Choroid plexus epithelial cell (primary cell): Measurements from ENCODE around the gene IRF2.

Experiments used
- DNase-seq: peaks from one replicate; pipeline ENCODE4 v3.0.0-alpha.2; 2010; ENCODE audit warnings: low read depth
- H3K4me3 ChIP-seq: 2 replicates; pipeline ENCODE4 v1.5.1; 2011; ENCODE audit warnings: low read depth, mild to moderate bottlenecking, control low read depth, low read length, moderate library complexity
- TF ChIP-seq, protein P1 (sequence below): conservative IDR thresholded peaks from 2 replicates; pipeline ENCODE4 v1.5.1; 2011; ENCODE audit warnings: low read depth, mild to moderate bottlenecking, control low read depth, inconsistent platforms, low read length, moderate library complexity

Gene IRF2

DNA sequence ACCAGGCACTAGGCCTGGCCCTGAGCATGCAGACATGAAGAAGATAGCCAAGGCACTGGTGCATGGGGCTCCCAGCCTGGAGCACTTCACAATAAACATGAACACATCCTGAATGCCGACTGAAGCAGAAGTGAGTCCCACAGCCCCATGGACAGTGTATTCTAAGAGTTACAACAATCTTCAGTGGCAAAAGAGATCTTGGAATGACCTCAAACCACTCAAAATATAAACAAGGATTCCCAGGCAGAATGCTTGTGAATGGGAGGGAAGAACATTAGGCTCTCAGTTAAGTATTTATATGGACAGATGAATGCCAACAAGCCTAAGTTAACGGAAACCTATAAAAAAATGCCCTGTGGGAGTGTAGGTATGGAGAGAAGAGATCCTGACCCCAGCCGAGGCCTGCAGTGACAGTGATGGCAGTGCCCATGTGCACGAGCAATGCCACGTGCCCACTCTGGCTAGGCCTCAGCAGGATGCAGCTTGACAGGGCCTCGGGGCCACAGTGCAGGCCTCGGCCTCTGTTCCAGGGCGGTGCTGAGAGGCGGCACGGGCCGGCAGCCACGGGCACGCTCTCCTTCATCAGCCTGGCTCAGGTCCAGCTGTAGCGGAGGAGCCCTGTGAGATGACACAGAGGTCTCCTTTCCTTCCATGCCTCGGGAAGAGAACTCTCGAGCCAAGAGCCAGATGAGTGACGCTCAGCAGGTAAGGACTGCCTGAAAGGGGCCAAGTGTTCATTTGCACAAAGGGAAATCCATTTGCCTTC, 49.2 kb downstream of the IRF2 start:
- TF ChIP-seq, protein P1, sequence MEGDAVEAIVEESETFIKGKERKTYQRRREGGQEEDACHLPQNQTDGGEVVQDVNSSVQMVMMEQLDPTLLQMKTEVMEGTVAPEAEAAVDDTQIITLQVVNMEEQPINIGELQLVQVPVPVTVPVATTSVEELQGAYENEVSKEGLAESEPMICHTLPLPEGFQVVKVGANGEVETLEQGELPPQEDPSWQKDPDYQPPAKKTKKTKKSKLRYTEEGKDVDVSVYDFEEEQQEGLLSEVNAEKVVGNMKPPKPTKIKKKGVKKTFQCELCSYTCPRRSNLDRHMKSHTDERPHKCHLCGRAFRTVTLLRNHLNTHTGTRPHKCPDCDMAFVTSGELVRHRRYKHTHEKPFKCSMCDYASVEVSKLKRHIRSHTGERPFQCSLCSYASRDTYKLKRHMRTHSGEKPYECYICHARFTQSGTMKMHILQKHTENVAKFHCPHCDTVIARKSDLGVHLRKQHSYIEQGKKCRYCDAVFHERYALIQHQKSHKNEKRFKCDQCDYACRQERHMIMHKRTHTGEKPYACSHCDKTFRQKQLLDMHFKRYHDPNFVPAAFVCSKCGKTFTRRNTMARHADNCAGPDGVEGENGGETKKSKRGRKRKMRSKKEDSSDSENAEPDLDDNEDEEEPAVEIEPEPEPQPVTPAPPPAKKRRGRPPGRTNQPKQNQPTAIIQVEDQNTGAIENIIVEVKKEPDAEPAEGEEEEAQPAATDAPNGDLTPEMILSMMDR: no peak
- no peak overlapping the region for H3K4me3 ChIP-seq
- DNase-seq: no peak

DNA sequence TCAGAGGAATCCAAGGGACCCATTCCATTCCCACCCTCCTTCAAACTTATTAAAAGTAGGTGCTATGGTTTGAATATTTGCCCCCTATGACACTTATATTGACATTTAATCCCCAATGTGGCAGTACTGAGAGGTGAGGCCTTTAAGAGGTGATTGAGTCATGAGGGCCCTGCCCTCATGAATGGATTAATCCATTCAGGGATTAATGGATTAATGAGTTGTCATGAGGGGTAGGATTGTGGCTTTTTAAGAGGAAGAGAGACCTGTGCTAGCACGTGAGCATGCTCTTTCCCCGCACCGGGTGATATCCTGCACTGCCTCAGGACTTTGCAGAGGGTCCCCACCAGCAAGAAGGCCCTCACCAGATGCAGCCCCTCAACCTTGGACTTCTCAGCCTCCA, 50.1 kb downstream of the IRF2 start:
- TF ChIP-seq, protein P1: no peak
- DNase-seq: no peak
- no peak overlapping the region for H3K4me3 ChIP-seq

DNA sequence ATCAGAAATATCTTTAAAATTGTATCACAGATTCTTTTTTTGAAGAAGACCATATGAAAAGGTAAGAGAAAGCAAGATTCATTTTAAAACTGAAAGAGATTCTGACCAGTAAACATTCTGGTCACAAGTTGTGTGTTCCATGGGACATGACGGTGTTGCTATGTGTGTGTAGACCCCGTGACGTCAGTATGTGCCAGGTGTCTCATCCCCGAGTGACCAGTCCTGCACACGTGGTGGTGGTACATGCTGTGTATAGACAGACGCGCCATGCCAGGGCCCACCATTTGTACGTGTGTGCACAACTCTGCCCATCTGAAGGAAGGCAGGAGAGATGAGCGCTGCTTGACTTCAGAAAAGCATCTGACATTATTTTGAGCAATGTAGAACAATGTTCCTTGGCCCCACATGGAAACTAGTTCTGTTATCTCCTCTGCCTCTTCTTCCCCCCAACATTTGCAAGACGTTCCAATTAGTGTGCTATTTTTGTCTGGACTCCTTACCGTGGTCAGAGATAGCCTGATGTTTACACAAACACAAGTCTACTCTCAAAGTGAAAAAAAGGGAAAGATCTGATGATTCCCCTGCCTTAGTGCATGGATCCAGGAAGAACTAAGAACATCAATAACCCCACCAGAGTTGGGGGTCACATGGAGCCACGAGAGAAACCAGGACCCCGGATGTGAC, 51.2 kb downstream of the IRF2 start:
- no peak for DNase-seq
- TF ChIP-seq, protein P1: no peak
- H3K4me3 ChIP-seq: no peak overlapping the region

DNA sequence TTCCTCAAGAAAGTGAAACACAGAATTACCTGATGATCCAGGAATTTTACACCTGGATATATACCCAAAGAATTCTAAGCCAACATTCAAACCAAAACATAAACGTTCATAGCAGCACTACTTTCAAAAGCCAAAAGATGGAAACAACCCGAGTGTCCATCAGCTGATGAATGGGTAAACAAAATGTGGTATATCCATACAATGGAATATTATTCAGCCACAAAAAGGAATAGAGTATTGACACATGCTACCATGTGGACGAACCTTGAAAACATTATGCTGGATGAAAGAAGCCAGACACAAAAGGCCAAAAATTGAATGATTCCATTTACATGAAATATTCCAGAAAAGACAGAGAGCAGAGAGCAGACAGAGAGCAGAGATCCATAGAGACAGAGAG, 52.0 kb downstream of the IRF2 start:
- TF ChIP-seq, protein P1: no peak
- DNase-seq: no peak
- no peak overlapping the region for H3K4me3 ChIP-seq

DNA sequence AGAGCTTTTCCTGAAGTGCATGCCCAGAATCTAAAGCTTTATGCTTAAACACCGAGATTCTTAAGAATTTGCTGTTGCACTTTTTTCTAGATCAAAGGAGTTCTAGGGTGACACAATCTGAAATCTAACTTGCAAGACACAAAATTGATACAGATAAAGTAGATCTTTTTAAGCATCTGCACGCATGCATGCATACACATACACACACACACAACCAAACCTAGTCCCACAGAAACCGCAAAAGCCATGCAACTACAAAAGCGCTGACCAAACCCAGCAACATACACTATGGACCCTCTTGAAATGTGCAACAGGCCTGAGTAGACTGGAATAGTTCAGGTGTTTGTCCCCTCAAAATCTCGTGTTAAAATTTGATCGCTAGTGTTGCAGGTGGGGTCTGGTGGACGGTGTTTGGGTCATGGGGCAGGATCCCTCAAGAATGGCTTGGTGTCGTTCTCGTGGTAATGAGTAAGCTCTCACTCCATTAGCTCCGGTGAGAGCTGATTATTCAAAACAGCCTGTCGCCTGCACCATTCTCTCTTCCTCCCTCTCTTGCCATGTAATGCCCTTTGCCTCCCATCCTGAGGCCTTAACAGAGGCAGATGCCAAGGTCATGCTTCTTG, 52.7 kb downstream of the IRF2 start:
- DNase-seq: no peak

DNA sequence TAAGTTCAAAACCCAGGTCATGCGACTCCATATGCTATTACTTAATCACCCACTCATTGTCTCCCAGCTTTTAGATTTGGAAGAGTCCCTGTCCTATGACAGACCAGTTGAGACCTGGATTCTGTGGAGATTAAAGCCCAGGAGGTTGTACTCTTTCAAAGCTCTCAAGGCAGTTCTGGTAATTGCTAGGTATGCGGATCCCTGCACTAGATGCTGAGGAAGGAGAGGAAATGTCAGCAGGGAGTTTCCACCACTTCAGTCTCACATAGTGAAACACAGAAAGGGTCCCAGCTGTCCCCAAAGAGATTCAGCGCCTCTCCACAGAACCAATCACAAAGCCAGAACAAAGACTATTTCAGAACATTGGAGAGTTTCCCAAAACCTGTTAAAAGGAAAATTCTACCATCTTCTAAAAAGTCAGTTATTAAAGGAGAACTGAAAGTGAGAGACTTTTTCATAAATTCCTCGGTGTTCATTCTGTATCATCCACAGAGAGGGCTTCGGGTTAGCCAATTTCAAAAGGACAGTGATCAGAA, 53.4 kb downstream of the IRF2 start:
- no peak overlapping the region for H3K4me3 ChIP-seq
- no peak for DNase-seq
- TF ChIP-seq, protein P1: no peak

More for the DNA sequence above, 52.7 kb downstream of the IRF2 start:
- TF ChIP-seq, protein P1: no peak
- no peak overlapping the region for H3K4me3 ChIP-seq
